Fibroblast of skin of right biceps (primary cell): ENCODE data around the gene CFD.
"Not testable (repeated sequence)": the region's sequence is repeated elsewhere in the genome, so short reads cannot be mapped to it uniquely, and the experiment has no call there.

Source experiments
- DNase-seq: peaks from one replicate; pipeline ENCODE4 v3.0.0-alpha.2; 2013

CFD gene

DNA sequence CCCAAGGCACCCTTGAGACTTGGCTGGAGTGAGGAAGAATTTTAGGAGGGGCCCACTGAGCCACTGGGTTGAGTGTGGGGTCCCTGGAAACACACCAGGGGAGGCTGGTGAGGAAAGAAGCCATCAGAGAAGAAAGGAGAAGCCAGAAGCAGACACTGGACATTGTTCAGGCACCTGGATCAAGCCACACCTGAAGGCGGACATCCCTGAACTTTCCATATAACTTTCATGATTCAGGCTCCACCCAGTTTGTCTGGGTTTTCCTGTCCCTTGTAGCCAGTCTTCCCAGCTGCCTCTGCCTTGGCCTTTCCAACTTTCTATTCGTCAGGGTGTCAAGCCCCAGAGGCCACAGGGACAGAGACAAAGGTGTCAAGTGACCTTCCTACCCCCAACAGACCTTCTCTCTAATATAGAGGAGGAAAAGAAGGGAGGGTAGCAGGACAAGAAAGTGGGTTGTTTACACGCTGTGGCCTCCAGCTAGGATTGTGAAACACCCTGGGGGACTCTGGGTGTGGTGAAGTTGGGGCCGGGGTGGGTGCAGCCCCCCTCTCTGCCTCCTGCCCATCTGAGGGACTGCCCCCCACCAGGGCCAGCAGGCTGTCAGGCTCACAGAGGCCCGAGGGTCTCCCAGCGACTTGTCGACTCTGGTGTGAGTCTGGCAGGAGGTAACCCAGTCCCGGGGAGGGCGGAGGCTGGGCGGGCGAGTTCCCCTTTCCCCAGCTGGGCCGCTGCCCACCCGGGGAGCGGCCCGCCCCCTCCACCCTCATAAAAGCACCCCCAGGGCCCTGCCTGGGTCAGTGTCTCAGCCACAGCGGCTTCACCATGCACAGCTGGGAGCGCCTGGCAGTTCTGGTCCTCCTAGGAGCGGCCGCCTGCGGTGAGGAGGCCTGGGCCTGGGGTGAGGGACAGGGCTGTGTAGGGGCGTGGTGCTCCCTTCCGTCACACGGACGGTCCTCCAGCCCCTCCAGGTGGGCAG is at the start of gene CFD:
CFD (plus strand) TSS at position 797 of the 976 bp plus-strand sequence; CDS start at position 823, 26 bp downstream.
- DNase-seq = no peak

DNA sequence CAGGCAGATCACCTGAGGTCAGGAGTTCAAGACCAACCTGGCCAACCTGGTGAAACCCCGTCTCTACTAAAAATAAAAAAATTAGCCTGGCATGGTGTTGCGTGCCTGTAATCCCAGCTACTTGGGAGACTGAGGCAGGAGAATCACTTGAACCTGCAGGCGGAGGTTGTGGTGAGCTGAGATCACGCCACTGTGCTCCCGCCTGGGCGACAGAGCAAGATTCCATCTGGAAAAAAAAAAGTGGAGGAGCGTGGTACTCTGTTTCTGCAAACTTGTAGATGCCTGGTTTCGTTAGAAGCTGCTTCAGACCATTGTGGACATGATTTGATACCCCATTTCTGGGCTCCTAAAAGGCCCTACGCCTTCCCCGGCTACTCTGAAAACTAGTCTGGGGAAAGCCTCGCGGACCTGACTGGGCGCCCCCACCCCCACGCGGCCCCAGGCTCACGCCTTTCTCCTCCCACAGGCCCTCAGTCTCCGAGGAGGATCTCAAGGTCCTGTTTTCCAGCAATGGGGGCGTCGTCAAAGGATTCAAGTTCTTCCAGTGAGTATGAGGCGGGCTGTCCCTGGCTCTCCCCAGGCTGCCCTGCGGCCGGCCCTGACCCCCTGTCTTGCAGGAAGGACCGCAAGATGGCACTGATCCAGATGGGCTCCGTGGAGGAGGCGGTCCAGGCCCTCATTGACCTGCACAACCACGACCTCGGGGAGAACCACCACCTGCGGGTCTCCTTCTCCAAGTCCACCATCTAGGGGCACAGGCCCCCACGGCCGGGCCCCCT is 49.2 kb upstream of the CFD start:
- no peak for DNase-seq

- no peak for DNase-seq
These were observed 48.5 kb upstream of the CFD start for GRCh38 chr19:810883-811489.

- DNase-seq = no peak
These were observed 47.9 kb upstream of the CFD start for GRCh38 chr19:811506-812048.

DNA sequence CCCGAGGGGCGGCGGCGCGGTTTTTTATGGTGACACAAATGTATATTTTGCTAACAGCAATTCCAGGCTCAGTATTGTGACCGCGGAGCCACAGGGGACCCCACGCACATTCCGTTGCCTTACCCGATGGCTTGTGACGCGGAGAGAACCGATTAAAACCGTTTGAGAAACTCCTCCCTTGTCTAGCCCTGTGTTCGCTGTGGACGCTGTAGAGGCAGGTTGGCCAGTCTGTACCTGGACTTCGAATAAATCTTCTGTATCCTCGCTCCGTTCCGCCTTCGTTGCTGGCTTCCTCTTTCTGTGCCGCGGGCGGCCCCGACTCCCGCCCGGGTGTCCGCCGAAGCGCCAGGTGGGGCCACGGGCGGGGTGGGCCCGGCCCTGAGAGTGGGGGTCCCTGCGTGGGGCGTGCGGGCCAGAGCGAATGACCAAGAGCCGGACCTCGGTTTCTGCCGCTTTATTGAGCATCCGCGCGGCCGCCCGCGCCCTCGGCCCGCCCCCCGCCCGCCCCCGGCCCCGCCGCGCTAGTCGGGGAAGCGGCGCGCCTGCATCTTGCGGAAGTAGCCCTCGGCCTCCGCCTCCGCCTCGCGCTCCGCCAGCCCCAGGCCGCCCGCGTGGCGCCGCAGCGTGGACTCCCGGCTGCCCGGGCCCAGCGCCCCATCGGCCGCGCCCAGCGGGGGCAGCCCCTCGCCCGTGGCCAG is 47.3 kb upstream of the CFD start:
- DNase-seq = no peak

DNA sequence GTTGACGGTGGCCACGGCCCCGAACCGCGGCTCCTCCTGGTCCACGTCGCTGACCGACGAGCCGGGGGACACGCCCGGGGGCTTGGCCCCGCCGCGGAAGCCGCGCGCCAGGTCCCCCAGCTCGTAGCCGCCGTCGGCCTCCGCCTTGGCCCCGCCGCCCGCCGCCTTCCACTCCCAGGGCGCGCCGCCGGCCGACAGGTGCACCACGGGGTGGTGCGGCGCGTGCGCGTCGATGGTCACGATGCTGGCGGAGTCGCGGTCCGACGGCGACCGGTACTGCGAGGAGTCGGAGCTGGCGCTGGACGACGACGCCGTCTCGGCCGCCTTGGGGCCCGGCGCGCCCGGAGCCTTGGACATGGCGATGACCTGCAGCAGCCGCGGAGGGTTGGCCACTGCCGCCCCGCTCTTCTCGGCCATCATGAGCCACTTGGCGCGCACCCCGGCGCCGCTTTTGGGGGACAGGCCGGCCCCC is 46.7 kb upstream of the CFD start:
- DNase-seq = no peak

DNA sequence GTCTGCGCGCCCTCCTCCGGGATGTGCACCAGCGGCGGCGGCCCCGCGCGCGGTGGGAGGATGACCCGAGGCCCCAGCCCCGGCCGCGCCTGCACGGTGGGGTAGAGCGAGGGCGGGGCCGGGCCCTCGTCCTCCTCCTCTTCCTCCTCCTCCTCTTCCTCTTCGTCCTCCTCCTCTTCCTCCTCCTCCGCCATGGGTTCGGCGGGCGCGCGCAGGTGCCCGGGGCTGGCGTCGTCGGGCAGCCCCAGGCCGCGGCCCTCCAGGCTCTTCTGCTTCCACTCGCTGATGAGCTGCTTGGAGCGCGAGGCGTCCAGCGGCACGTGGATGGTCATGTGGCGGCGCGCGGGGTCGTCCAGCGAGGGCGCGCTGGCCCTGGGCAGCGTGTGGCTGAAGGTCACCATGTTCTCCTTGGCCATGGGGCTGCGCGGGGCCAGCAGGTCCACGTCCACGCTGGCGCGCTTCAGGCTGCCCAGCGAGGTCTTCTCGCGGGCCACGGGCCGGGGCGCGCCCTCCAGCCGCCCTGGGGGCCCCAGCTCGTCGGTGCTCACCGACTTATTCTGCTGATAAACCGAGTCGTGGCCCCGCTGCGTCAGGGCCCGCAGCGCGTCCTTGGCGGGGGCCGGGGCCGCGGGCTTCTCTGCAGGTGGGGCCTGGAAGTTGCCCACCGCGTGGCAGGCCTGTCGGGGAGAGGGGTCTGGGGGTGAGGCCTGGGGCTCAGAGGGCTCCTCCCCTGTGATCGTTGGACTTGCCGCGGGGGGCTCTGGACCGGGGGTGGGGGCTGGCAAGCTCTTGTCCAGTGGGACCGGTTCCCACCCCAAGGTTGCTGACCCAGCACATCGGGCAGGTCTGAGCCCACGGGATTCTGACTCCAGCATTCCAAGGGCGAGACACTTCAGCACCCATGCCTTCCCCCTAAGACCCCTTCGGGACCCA is 46.0 kb upstream of the CFD start:
- DNase-seq = no peak

DNA sequence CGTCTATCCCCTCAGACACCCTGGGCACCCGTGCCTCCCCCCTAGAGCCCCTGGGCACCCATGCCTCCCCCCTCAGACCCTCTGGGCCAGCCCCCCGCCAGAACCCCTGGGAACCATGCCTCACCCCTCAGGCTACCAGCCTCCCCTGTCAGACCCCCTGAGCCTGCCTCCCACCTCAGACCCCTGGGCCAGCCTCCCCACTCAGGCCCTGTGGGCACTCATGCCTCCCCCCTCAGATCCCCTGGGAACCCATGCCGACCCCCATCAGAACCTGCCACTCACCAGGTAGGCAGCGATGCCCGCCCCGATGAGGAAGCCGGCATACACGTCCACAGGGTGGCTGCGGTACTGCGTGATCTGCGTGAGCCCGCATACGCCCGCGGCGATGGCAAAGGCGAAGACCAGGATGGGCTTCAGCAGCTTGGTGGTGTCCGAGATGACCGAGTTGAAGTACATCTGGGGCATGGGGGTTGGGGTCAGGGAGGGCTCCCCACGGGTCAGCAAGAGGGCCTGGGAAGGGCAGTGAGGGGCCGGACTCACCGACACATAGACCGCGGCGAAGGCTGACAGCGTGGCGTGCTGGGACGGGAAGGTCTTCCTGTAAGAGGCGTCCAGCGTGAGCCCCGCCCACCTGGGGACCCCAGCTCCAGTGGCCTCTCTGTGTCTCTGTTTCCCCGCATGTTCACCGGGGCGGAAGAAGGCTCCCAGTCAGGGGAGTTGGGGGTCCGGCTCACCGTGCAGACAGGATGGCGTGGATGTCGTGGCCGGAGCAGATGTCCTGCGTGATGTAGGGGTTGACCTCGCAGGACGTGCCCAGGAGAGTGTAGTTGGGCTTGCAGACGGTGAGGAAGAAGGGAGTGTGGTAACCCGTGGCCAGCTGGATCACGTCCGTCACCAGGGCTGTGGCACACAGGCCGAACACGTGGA is 45.0 kb upstream of the CFD start:
- no peak for DNase-seq

- DNase-seq = no peak
These were observed 44.2 kb upstream of the CFD start for GRCh38 chr19:815079-815774.

DNA sequence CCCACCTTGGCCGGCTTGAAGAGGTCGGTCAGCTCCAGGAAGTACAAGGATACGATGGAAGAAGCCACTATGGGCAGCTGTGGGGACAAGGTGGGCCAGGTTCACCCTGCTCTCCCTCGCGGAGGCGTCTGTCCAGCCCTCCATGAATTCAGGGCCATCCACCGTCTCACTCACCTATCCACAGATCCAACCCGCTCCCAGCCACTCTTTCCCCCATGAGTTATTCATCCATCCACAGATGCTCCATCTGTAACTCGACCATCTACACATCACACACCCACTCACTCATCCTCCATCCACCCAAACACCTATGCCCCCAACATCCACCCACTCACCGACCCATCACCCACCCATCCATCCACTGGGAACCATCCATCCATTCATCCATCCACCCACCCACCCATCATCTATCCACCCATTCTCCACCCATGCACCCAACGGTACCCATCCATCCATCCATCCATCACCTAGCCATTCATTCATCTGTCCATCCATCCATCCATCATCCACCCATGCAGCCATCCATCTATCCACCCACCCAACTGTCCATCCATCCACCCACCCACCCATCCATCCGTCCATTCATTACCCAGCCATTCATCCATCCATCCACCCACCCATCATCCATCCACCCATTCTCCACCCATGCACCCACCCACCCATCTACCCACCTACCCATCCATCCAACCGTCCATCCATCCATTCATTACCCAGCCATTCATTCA is 43.5 kb upstream of the CFD start:
- DNase-seq = no peak

- DNase-seq = no peak
These were observed 43.0 kb upstream of the CFD start for GRCh38 chr19:816500-816857.

GRCh38 chr19:820212-820611 is 39.3 kb upstream of the CFD start:
- DNase-seq = not testable (repeated sequence)

GRCh38 chr19:821231-821824 is 38.1 kb upstream of the CFD start:
- no peak for DNase-seq

- no peak for DNase-seq
These were observed 37.5 kb upstream of the CFD start, which contains the start of gene PLPPR3 for GRCh38 chr19:821825-822503. Gene PLPPR3 (minus strand): TSS chr19:821955. CDS start chr19:821559, 396 bp downstream.

DNA sequence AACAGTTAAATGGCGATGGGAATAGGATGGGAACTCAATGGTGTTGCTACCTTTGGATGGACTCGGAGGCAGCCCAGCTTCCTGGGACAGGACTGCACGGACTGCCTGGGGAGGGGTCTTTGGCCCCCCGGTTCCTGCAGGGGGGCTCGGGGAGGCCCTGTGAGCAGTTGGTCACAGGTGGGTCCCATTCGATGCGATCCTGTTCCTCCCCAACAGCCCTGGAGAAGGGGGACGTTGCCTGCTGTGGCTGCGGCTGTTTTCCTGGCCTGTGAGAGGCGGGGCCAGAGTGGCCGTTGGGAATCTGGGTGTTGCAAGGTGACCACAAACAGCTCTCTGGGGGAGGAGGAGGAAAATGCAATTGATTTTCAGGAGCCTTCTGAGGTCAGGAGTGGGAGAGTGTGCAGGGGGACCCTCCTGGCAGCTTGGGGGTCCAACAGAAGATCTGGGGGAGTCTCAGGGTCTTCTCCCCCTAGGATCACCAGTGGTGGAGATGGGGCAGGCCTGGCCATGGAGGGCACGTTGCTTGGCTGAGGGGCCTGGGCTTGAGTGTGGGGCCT is 35.8 kb upstream of the CFD start:
- DNase-seq = no peak

DNA sequence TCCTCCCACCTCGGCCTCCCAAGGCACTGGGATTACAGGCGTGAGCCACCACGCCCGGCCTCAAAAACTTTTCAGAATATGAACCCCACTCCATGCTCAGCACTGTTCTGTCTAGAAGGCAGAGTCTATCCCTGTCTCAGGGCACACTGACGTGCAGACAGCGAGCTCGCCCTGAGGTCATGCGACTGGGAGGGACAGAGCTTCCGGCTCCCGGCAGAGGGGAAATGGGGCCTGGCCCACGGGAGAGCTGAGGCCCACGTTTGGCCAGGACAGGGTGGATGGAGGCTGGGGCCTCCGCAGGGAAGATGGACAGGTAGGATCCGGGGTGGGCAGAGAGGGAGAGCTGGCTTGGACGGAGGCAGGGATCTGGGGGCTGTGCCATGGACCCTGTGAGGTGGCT is 34.6 kb upstream of the CFD start:
- DNase-seq = no peak
